CD4-positive, alpha-beta memory T cell (primary cell): ENCODE measurements around the gene ATRAID. TPM values are rescaled to one million over a fixed set of nuclear protein-coding genes. Genes with fewer than 3 reads are reported as not detected.
A peak's percentile ranks its signal among the peaks of the same experiment; 100 is the strongest.

Experiments used
- CTCF ChIA-PET: fragments of 350-600 bp; sonication (Branson Sonifier 250); formaldehyde crosslinking; loops from one replicate; lab custom pipeline; 2021; ENCODE audit warnings: inconsistent platforms; ENCODE audit not compliant: partially characterized antibody; lab: Charles Lee
- POLR2A ChIA-PET: fragments of 350-600 bp; sonication (Branson Sonifier 250); formaldehyde crosslinking; loops from one replicate; lab custom pipeline; 2021; ENCODE audit not compliant: partially characterized antibody; lab: Charles Lee
- DNase-seq, 5 donors: peaks; one replicate each; pipeline versions ENCODE4 v3.0.0 to v3.0.0-alpha.2; 2020 to 2022; ENCODE audit warnings: mixed read lengths in 1 of 5
- H3K27ac ChIP-seq: one replicate; pipeline ENCODE4 v1.7.0; 2013; ENCODE audit warnings: low read depth, low read length
- H3K27me3 ChIP-seq: 2 replicates; pipeline ENCODE4 v1.7.0; 2013; ENCODE audit warnings: mild to moderate bottlenecking, low read length, moderate library complexity; ENCODE audit not compliant: insufficient read depth
- H3K36me3 ChIP-seq: 2 replicates; pipeline ENCODE4 v1.7.0; 2013; ENCODE audit warnings: mild to moderate bottlenecking, low read length, moderate library complexity; ENCODE audit not compliant: insufficient read depth
- H3K4me1 ChIP-seq: 2 replicates; pipeline ENCODE4 v1.7.0; 2013; ENCODE audit warnings: mild to moderate bottlenecking, low read length, moderate library complexity; ENCODE audit not compliant: insufficient read depth
- H3K4me3 ChIP-seq, 2 donors: one replicate each; pipeline ENCODE4 v1.7.0; 2013; ENCODE audit warnings: low read length in 2 of 2, mild to moderate bottlenecking in 1 of 2
- H3K9me3 ChIP-seq, 2 donors: one replicate each; pipeline ENCODE4 v1.7.0; 2013; ENCODE audit warnings: low read length in 2 of 2, control low read depth in 1 of 2; ENCODE audit not compliant: control insufficient read depth in 1 of 2
- H3K27ac Mint-ChIP-seq, 7 donors: one replicate each; pipeline ENCODE4 v1.8.0; 2020 to 2021; ENCODE audit warnings: mixed read lengths in 7 of 7, mild to moderate bottlenecking in 6 of 7, inconsistent platforms in 3 of 7, moderate library complexity in 3 of 7
- H3K27me3 Mint-ChIP-seq, 2 donors: one replicate each; pipeline ENCODE4 v1.8.0; 2020 to 2021; ENCODE audit warnings: mixed read lengths in 2 of 2
- H3K36me3 Mint-ChIP-seq, 2 donors: one replicate each; pipeline ENCODE4 v1.8.0; 2020 to 2021; ENCODE audit warnings: mixed read lengths in 2 of 2, inconsistent platforms in 1 of 2, mild to moderate bottlenecking in 1 of 2
- H3K4me1 Mint-ChIP-seq, 4 donors: one replicate each; pipeline ENCODE4 v1.8.0; 2020 to 2021; ENCODE audit warnings: mixed read lengths in 4 of 4, mild to moderate bottlenecking in 1 of 4
- H3K4me3 Mint-ChIP-seq, 8 donors: one replicate each; pipeline ENCODE4 v1.8.0; 2020 to 2021; ENCODE audit warnings: mixed read lengths in 8 of 8, mild to moderate bottlenecking in 7 of 8, moderate library complexity in 6 of 8, inconsistent platforms in 3 of 8
- H3K9me3 Mint-ChIP-seq, 8 donors: one replicate each; pipeline ENCODE4 v1.8.0; 2020 to 2021; ENCODE audit warnings: mixed read lengths in 8 of 8, mild to moderate bottlenecking in 5 of 8, inconsistent platforms in 3 of 8, moderate library complexity in 1 of 8
- intact Hi-C: fragments of 100-400 bp; cut with micrococcal nuclease; formaldehyde crosslinking; loops from one replicate; pipeline ENCODE4 v1.15.1; 2023
- polyA plus RNA-seq, 2 donors: library from polyadenylated mRNA; unstranded; fragments of 300-500 nt; fragmentation: Illumina TruSeq; gene quantifications; one replicate each; pipeline ENCODE4 v1.2.3, GENCODE V29; 2021
- total RNA-seq, 2 experiments: library from RNA; stranded (reverse); gene quantifications; one replicate each; pipeline ENCODE4 v1.2.3, GENCODE V29; 2021

ATRAID gene
- total and polyA plus RNA-seq, 4 experiments from 2014 or later = 103 to 443 (median 194) TPM

- intact Hi-C loops = no loop called here
- DNase-seq = no peak
- Mint-ChIP-seq H3K36me3 (peaks cover 33 to 67% of the 10 kb centered on the region in 2 donors), H3K27ac (peak overlapping the region in 4 of 7 donors; percentile 8 to 81 (median 43)), H3K4me1 (peaks cover 0 to 19% (median 7%) of the 10 kb centered on the region in 4 donors), H3K27me3 (no peaks in the 10 kb centered on the region), H3K4me3 (peak overlapping the region in 1 of 8 donors; percentile 16), H3K9me3 (peaks cover 0 to 2% (median 0%) of the 10 kb centered on the region in 8 donors)
- ChIA-PET POLR2A (no interaction called here), CTCF (interaction anchor here (1.1 to 1.3 kb wide), 3 partner anchors 10 to 61 kb away, joined by 3 to 4 read pairs (median 4); no protein-coding TSS in a partner anchor)
- Histone ChIP-seq H3K4me1 (peaks cover 9% of the 10 kb centered on the region), H3K4me3 (no peak overlapping the region), H3K36me3 (peaks cover 56% of the 10 kb centered on the region), H3K27ac (no peak overlapping the region), H3K9me3 (no peaks in the 10 kb centered on the region), H3K27me3 (no peaks in the 10 kb centered on the region)
Observed at GRCh38 chr2:27241761-27242613, 30.1 kb downstream of the ATRAID start.

GRCh38 chr2:27242614-27242951 is 30.7 kb downstream of the ATRAID start:
- no peak for DNase-seq
- Mint-ChIP-seq H3K27ac (peak overlapping the region in 5 of 7 donors; percentile 8 to 81 (median 18)), H3K27me3 (no peaks in the 10 kb centered on the region), H3K9me3 (peaks cover 0 to 2% (median 0%) of the 10 kb centered on the region in 8 donors), H3K36me3 (peaks cover 28 to 61% of the 10 kb centered on the region in 2 donors), H3K4me1 (peaks cover 0 to 19% (median 7%) of the 10 kb centered on the region in 4 donors), H3K4me3 (no peak overlapping the region)
- Histone ChIP-seq H3K27me3 (no peaks in the 10 kb centered on the region), H3K36me3 (peaks cover 52% of the 10 kb centered on the region), H3K4me3 (no peak overlapping the region), H3K4me1 (peaks cover 9% of the 10 kb centered on the region), H3K27ac (no peak overlapping the region), H3K9me3 (no peaks in the 10 kb centered on the region)
- CTCF ChIA-PET = interaction anchor here (1.1 kb wide), 2 partner anchors 10 to 37 kb away, joined by 3 to 4 read pairs; no protein-coding TSS in a partner anchor
- intact Hi-C loops = no loop called here
- POLR2A ChIA-PET = no interaction called here

GRCh38 chr2:27243391-27244130 is 31.7 kb downstream of the ATRAID start:
- Histone ChIP-seq H3K4me1 (peaks cover 9% of the 10 kb centered on the region), H3K4me3 (no peak overlapping the region), H3K9me3 (no peaks in the 10 kb centered on the region), H3K27ac (no peak overlapping the region), H3K27me3 (no peaks in the 10 kb centered on the region), H3K36me3 (peaks cover 42% of the 10 kb centered on the region)
- H3K4me3 Mint-ChIP-seq = no peak overlapping the region
- H3K4me1 Mint-ChIP-seq = peaks cover 0 to 19% (median 7%) of the 10 kb centered on the region in 4 donors
- H3K9me3 Mint-ChIP-seq = peaks cover 0 to 2% (median 0%) of the 10 kb centered on the region in 8 donors
- no peak overlapping the region for H3K27ac Mint-ChIP-seq
- POLR2A ChIA-PET = no interaction called here
- DNase-seq = no peak
- H3K36me3 Mint-ChIP-seq = peaks cover 23 to 51% of the 10 kb centered on the region in 2 donors
- CTCF ChIA-PET = interaction anchor here (1.0 kb wide), 1 partner anchor 36 kb away, joined by 4 read pairs; no protein-coding TSS in a partner anchor
- peaks cover 0 to 2% of the 10 kb centered on the region in 2 donors for H3K27me3 Mint-ChIP-seq
- intact Hi-C loops = no loop called here

GRCh38 chr2:27245116-27245515 is 33.3 kb downstream of the ATRAID start:
- peaks cover 9% of the 10 kb centered on the region for H3K4me1 ChIP-seq
- ChIA-PET POLR2A (no interaction called here), CTCF (no interaction called here)
- DNase-seq = no peak
- no peak overlapping the region for H3K4me3 ChIP-seq
- intact Hi-C loops = no loop called here
- no peak overlapping the region for H3K27ac ChIP-seq
- H3K9me3 ChIP-seq = no peaks in the 10 kb centered on the region
- H3K4me1 Mint-ChIP-seq = peaks cover 0 to 19% (median 7%) of the 10 kb centered on the region in 4 donors
- H3K9me3 Mint-ChIP-seq = peaks cover 0 to 2% (median 0%) of the 10 kb centered on the region in 8 donors
- H3K27ac Mint-ChIP-seq = peak overlapping the region in 1 of 7 donors; percentile 32
- peaks cover 30% of the 10 kb centered on the region for H3K36me3 ChIP-seq
- peaks cover 0 to 4% of the 10 kb centered on the region in 2 donors for H3K27me3 Mint-ChIP-seq
- H3K36me3 Mint-ChIP-seq = peaks cover 13 to 37% of the 10 kb centered on the region in 2 donors
- H3K27me3 ChIP-seq = peaks cover 4% of the 10 kb centered on the region
- H3K4me3 Mint-ChIP-seq = no peak overlapping the region

- no peak overlapping the region for H3K4me3 Mint-ChIP-seq
Observed at GRCh38 chr2:27245626-27246025, 33.8 kb downstream of the ATRAID start.

GRCh38 chr2:27247893-27248292 is 36.1 kb downstream of the ATRAID start:
- POLR2A ChIA-PET = interaction anchor here (0.7 kb wide), 1 partner anchor 35 kb away, joined by 3 read pairs; no protein-coding TSS in a partner anchor

More at GRCh38 chr2:27245626-27246025, 33.8 kb downstream of the ATRAID start:
- intact Hi-C loops = no loop called here
- H3K27me3 Mint-ChIP-seq = peaks cover 0 to 4% of the 10 kb centered on the region in 2 donors
- no peak for DNase-seq
- Histone ChIP-seq H3K4me1 (peaks cover 9% of the 10 kb centered on the region), H3K36me3 (peaks cover 25% of the 10 kb centered on the region), H3K27ac (no peak overlapping the region), H3K9me3 (no peaks in the 10 kb centered on the region), H3K4me3 (no peak overlapping the region), H3K27me3 (peaks cover 4% of the 10 kb centered on the region)
- ChIA-PET CTCF (no interaction called here), POLR2A (no interaction called here)
- peaks cover 0 to 19% (median 7%) of the 10 kb centered on the region in 4 donors for H3K4me1 Mint-ChIP-seq
- H3K36me3 Mint-ChIP-seq = peaks cover 9 to 32% of the 10 kb centered on the region in 2 donors
- H3K9me3 Mint-ChIP-seq = peaks cover 0 to 2% (median 0%) of the 10 kb centered on the region in 8 donors
- no peak overlapping the region for H3K27ac Mint-ChIP-seq

More at GRCh38 chr2:27247893-27248292, 36.1 kb downstream of the ATRAID start:
- Mint-ChIP-seq H3K4me1 (peaks cover 0 to 1% (median under 1%) of the 10 kb centered on the region in 4 donors), H3K9me3 (no peaks in the 10 kb centered on the region), H3K27me3 (peaks cover 6 to 12% of the 10 kb centered on the region in 2 donors), H3K27ac (no peak overlapping the region), H3K4me3 (no peak overlapping the region), H3K36me3 (peaks cover 4 to 9% of the 10 kb centered on the region in 2 donors)
- intact Hi-C loops = no loop called here
- no peak overlapping the region for H3K4me3 ChIP-seq
- H3K27me3 ChIP-seq = peaks cover 4% of the 10 kb centered on the region
- DNase-seq = no peak
- CTCF ChIA-PET = interaction anchor here (1.0 to 3.8 kb wide), 2 partner anchors 32 to 55 kb away, joined by 4 to 28 read pairs; partner anchors contain the start of gene TRIM54
- H3K4me1 ChIP-seq = no peaks in the 10 kb centered on the region
- peaks cover 8% of the 10 kb centered on the region for H3K36me3 ChIP-seq
- H3K27ac ChIP-seq = no peak overlapping the region
- H3K9me3 ChIP-seq = no peaks in the 10 kb centered on the region
